Femur (tissue), 1 donor: ENCODE measurements around the gene FUT4.
"Not testable (repeated sequence)": the region's sequence is repeated elsewhere in the genome, so short reads cannot be mapped to it uniquely, and the experiment has no call there.

ENCODE experiments used
- DNase-seq: peaks from one replicate; pipeline ENCODE4 v3.0.0-alpha.2; 2017

The FUT4 gene

DNA sequence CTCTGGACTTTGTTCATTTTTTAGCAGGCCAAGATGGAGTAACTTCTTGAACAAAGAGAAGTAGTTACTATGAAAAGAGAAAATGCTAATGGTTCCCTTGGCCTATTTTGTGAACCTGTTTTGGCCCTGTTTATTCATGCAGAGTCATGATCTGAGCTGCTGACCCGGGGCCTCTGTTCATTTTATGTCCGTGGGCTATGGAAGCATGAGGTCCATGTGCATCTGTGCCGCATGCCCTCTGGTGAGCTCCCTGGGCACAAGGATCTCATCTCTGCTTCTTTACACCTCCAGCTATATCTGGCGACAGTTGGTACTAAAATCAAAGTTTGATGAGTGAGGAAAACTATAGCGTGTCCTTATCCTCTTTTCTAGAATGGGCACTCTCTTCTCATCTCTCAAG is 24.5 kb downstream of the FUT4 start:
- DNase-seq = no peak

DNA sequence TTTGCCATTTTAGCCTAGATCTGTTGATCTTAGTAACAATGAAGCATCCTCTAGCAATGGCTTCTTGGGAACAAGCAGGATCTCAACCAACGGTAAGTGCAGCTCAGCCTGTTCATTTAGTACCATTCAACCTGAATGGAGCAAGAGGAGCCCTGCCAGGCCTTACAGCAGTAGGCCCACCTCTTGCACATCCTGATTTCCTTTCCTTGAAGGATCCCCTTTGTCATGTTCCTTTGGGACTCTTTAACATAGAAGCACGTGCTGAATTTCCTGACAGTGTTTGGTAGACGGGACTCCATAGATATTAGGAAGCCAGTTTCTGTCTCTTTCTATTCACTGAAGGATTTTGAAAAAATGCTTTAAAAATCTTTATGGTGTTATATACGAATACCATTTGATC is 25.0 kb downstream of the FUT4 start:
- no peak for DNase-seq

DNA sequence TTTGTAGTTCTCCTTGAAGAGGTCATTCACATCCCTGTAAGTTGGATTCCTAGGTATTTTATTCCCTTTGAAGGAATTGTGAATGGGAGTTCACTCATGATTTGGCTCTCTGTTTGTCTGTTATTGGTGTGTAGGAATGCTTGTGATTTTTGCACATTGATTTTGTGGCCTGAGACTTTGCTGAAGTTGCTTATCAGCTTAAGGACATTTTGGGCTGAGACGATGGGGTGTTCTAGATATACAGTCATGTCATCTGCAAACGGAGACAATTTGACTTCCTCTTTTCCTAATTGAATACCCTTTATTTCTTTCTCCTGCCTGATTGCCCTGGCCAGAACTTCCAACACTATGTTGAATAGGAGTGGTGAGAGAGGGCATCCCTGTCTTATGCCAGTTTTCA is 29.3 kb downstream of the FUT4 start:
- not testable (repeated sequence) for DNase-seq

DNA sequence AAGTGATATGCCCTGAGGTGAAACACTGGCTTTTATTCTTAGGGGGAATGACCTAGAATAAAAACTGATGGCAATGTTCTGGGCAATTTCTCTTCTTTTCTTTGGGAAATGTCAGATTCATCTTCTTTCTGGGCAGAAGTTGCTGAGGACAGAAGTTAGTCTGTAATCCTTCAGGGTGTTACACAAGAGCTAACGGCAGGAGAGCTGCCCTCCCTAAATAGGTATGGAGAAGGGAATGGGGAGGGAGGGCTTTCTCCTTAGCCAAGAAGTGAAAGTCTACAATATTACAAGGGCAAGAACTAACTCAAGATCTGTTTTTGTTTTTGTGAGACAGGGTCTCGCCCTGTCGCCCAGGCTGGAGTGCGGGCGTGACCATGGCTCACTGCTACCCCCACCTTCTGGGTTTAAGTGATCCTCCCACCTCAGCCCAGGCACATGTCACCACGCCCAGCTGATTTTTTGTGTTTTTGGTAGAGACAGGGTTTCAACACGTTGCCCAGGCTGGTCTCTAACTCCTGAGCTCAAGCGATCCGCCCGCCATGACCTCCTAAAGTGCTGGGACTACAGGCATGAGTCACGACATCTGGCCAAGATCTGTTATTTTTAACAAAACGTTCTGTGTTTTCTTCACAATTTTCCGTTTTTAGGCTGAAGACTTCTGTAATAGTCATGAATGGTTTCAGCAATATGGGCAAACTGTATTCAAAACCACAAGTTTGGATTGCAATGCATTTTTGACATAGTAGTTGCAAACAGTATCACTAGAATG is 30.7 kb downstream of the FUT4 start:
- DNase-seq = no peak

DNA sequence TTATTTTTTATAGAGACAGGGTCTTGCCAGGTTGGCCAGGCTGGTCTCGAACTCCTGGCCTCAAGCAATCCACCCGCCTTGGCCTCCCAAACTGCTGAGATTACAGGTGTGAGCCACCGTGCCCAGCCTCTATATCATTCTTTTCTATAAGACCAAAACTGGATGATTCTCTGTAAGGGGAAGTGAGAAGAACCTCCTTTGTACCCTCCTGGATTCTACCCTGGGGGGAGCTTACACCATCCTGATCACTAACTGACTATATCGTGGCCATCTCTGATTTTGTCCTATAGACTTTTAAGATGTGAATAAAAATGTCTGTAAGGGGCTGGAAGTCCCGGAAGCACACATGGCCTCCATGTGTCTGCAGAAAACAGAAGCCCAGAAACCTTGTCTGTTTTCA is 32.6 kb downstream of the FUT4 start:
- DNase-seq = no peak

DNA sequence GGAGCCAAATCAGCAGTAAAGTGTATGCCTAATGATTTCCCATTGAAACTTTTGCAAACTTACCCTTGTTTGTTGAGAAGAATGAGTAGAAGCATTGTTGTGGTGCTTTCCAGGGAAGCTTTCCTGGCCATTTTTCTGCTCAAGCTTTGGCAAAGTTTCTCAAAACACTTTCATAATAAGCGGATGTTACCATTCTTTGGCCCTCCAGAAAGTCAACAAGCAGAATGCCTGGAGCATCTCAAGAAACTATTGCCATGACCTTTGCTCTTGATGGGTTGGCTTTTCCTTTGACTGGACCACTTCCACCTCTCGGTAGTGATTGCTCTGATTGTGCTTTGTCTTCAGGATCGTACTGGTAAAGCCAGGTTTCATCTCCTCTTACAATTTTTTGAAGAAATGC is 34.1 kb downstream of the FUT4 start:
- DNase-seq = no peak

DNA sequence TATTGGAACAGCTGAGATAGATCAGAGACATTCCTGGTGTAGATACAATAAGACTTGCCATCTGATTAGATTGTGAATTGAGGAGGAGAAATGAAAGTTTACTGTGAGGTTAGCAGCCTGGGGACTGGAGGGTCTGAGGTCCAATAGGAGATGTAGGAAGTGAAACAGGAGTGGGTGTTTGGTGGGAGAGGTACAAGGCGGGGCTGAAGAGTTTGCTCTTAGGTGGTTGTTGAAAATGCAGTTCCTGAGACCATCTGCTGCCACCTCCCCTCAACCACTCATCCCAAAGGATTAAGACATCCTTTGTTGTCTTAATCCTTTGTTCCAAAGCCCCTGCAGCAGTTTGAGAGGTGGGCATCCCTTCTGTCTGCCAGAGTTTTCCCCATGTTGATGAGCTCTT is 38.2 kb downstream of the FUT4 start:
- DNase-seq = no peak

DNA sequence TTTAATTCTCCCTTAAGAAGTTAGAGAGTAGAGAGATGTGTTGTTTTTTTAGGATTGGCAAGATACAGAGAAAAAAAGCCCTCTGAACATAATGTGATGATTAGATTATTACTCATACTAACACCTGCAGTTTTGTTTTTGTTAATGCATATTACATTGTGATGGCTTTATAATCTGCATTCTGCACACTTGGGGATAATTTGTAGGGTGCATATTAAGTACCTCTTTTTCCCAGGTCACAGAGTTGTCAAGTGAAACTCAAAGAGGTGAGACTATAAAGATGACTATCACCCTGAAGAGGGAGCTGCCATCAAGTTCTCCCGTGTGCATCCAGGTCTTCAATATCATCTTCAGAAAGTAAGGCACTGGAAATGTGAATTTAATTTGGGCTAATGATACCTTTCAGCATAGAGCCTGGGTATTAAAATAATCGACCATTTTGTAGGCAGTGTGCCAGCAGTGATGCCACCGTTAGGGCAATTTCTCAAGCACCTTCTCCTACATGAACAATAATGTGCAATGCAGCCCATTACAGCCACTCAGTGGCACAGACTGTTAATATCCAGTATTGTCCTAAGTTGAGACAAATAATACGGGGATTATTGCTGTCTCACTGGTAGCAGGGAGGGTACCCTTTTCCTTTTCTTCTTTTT is 39.6 kb downstream of the FUT4 start:
- no peak for DNase-seq

DNA sequence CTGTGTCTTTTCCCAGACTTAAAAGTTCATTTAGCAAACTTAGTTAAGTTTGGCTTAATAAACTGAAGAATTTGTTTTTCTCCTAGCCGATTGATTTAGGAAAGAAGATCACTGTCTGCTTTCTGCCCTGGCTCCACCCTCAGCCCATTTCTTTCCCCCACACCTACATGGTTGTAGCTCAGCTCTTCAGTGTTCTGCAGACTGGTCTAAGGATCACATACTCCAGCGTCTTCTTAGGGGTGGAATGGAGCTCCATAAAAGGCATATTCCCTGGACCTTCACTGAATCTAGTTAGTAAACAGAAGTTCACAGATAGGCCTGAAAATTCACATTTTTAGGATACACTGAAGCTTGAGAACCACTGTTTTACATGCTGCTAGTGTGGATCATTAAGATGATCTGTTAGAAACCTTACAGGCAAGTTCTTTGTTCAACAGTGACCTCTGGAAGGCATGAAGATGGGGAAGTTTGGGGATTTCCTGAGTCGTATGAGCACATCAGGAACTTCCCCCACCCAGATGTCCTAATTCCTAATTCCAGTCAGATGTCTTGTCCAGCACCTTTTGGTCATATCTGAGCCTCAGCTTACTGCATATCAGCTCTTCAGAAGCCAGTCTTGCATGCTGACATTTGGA is 40.3 kb downstream of the FUT4 start:
- DNase-seq = no peak

DNA sequence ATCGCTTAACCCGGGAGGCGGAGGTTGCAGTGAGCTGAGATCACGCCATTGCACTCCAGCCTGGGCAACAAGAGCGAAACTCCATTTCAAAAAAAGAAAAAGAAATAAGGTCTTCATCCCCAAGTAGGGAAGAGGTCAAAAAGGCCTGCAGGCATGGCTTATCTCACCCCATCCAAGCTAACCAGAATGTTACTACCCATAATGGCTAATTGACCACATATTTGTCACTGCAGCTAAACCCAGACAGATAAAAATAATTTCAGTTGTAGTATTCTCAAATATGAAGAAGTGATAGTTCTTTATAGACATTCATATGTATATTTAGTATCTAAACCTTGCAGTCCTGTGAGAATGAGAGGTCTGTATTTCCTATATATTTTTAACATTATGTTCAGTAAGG is 41.3 kb downstream of the FUT4 start:
- no peak for DNase-seq

DNA sequence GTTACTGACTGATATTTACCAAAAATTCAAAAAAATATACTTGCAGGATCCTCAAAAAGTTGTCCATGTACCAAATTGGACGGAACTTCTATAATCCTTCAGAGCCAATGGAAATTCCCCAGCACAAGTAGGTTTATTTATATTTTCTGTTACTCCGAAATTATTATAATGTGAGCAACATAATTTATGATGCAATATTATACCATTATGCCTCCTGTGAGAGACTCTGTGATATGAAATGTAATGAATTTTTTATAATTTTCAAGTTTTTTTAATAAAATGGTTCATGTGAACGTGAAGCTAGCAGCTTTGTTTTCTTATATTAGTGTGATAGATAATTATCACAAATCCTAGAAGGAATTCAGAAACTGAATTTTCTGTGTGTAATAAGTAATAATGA is 41.7 kb downstream of the FUT4 start:
- no peak for DNase-seq

DNA sequence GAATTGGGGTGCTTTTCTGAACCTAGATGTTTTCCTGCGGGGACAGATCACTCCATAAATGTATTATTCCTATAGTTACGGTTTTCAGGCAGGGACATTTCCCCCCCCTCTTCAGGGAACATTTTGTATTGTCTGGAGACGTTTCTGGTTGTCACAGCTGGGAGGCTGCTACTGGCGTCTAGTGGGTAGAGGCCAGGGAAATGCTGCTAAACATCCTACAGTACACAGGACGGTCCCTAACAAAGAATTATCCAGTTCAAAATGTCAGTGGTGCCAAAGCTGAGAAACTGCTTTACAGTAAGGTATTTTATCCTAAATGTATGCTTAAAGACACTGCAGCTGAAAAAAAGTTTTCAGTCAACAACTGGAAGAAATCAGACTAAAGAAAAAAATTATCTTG is 42.8 kb downstream of the FUT4 start:
- no peak for DNase-seq

DNA sequence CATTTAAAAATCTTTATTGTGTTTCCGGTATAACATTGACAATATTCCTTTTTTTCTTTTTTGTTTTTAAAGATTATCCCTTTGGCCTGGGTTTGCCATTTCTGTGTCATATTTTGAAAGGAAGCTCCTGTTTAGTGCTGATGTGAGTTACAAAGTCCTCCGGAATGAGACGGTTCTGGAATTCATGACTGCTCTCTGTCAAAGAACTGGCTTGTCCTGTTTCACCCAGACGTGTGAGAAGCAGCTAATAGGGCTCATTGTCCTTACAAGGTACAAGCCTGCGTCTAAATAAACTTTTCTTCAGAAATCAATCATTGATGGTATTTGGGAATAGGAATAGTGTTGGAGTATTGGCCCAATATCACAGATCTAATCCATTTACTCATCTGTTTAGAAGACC is 43.3 kb downstream of the FUT4 start:
- DNase-seq = no peak

DNA sequence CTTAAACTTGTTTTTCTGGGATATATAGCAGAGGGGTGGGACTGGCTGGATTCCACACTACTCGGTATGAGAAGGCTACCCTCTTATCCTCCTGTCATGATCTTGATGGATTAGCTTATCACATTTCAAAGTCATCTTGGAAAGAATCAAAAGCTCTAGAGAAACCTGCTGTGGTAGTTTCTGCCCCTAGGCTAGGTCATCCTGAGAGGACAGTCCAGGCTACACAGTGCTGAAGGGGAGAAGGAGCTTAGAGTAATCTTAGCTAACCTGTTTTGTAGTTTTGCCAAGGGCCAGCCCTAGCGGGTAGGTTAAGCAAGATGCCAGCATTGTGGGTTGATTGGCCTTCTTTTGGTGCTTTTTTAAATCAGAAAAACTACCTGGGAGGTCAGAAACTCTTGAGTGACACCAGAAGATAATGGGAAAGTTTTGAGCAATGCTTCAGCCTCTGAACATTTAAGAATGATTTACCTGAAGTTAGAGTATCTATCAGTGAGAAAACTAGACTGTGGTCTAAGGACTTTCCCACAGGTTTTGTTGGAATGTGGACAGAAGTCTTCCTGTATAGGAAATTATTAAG is 44.7 kb downstream of the FUT4 start:
- no peak for DNase-seq

DNA sequence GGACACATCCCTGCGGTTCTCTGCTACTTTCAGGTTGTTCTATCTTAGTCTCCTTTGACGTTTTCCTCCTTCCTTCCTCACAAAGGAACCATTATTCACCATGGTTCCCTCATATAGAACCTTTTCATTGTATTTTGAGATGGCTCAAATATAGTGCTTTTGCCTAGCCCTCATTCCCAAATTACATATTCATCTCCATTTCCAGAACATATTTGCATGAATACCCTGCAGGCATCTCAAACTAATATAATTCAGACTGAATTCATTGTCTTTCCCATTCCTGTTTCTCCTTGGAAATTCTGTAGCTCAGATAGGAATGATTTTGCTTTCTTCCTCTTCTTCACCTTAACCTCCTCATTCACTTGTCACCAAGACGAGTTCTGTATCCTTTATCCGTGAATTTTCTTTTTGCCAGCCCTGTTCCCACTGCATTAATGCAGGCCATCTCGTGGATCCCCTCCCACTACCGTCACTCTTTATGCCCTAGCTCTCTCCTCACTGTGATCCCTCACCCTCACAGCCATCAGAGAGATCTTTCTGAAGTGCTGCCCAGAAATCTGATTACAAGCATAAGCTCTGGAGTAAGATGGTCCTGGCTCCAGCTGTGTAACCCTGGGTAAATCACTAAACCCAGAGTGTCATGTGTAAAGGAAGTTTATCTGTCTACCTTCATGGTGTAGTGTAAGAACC is 46.8 kb downstream of the FUT4 start:
- DNase-seq = no peak

DNA sequence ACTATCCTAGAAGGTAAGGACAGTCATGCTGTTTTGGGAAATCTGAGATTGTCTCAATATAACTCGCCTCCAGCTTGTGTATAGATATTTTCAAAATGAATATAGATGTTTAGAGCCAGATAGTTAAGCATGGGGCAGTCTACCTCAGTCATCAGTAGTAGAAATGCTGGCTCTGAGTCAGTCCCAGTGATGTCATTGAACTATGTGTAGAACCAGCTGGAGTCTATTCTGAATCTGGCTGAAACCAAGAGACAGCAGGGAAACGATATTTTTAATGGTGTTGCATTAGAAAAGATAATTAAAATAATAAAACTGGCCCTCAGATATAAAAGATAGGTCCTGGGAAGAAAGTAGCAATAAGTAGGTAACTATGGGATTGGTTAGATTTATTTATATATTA is 49.3 kb downstream of the FUT4 start:
- no peak for DNase-seq

DNA sequence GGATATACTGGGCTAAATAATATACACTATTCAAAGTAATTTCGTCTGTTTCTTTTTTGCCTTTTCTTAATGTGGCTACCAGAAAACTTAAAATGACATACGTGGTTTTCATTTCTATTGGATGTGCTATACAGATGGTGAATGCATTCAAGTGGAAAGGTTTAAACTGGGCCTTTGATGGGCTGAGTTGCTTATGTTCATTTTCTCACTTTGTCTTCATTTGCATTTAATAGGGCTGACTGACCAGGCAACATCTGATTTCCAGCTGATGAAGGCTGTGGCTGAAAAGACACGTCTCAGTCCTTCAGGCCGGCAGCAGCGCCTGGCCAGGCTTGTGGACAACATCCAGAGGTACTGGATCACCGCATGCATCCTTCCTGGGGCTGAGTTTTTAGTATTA is 51.4 kb downstream of the FUT4 start:
- no peak for DNase-seq

DNA sequence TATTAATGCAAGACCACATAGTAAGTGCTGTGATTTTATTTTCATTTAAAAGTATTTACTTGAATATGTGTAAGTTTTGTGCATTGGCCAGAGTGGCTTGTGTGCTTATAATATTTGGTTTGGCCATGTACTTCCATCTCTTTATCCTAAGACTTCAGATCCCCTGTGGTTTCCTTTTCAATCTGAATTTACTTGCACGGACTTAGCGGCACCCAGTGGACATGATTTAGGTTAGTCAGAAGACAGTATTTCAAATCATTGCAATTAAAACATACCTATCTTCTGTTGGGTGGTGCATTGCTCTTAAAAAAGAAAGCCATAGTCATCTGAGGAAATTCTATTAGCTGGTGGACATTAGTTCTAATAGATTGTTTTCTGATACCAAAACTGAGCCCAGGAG is 54.2 kb downstream of the FUT4 start:
- DNase-seq = peak; percentile 24
